ENCODE data around the gene AHNAK. TPM values are rescaled to one million over a fixed set of nuclear protein-coding genes. Genes with fewer than 3 reads are reported as not detected.
A peak's percentile ranks its signal among the peaks of the same experiment; 100 is the strongest.

The AHNAK gene
- total and polyA plus RNA-seq, 8 donors: 176 to 636 (median 219) TPM

- no peak for TF ChIP-seq CTCF (IDR thresholded peaks at IDR 0.05)
- H3K4me1 ChIP-seq: peaks cover 24 to 32% of the 10 kb centered on the region in 2 donors
- DNase-seq (no peak), ATAC-seq (no peak)
- no peak overlapping the region for H3K4me3 ChIP-seq
- H3K9me3 ChIP-seq: no peaks in the 10 kb centered on the region
- H3K27ac ChIP-seq: no peak overlapping the region
- H3K27me3 ChIP-seq: no peaks in the 10 kb centered on the region
- H3K36me3 ChIP-seq: peaks cover 2 to 68% of the 10 kb centered on the region in 2 donors
- intact Hi-C loops (cut with DNase I): no loop called here
These were observed 11.6 kb downstream of the AHNAK start for GRCh38 chr11:62534779-62535545.

DNA sequence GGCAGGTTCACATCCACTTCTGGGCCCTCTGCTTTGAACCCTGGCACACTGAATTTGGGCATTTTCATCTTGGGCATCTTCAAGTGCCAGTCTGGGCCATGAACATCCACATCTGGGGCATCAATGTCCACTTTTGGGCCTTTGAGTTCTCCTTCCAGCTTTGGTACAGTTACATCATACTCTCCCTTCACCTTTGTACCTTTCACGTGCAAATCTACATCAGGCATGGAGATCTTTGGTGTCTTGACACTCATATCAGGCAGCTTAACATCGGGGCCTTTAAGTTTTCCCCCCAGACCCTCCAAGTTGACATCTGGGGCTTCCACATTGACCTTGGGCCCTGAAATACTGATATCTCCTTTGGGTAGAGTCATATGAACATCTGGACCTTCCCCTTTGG lies 14.5 kb downstream of the AHNAK start:
- Histone ChIP-seq H3K27me3 (no peaks in the 10 kb centered on the region), H3K4me3 (no peak overlapping the region), H3K9me3 (no peaks in the 10 kb centered on the region), H3K4me1 (peaks cover 3 to 4% of the 10 kb centered on the region in 2 donors), H3K36me3 (peaks cover 2 to 96% of the 10 kb centered on the region in 2 donors), H3K27ac (no peak overlapping the region)
- TF ChIP-seq CTCF (IDR thresholded peaks at IDR 0.05): no peak
- no peak for DNase-seq
- intact Hi-C loops (cut with DNase I): no loop called here
- no peak for ATAC-seq

GRCh38 chr11:62516736-62517371 lies 29.8 kb downstream of the AHNAK start:
- intact Hi-C loops (cut with DNase I): no loop called here
- Histone ChIP-seq H3K36me3 (peaks cover 0 to 81% of the 10 kb centered on the region in 2 donors), H3K4me3 (no peak overlapping the region), H3K4me1 (no peaks in the 10 kb centered on the region), H3K9me3 (no peaks in the 10 kb centered on the region), H3K27me3 (no peaks in the 10 kb centered on the region), H3K27ac (no peak overlapping the region)
- no peak for TF ChIP-seq CTCF (IDR thresholded peaks at IDR 0.05)
- DNase-seq: no peak
- ATAC-seq: no peak

- Histone ChIP-seq H3K9me3 (no peaks in the 10 kb centered on the region), H3K4me1 (peaks cover 0 to 5% of the 10 kb centered on the region in 2 donors), H3K4me3 (no peak overlapping the region), H3K36me3 (peaks cover 0 to 54% of the 10 kb centered on the region in 2 donors), H3K27me3 (no peaks in the 10 kb centered on the region), H3K27ac (no peak overlapping the region)
- ATAC-seq: no peak
- intact Hi-C loops (cut with DNase I): no loop called here
- no peak for TF ChIP-seq CTCF (IDR thresholded peaks at IDR 0.05)
- no peak for DNase-seq
These were observed 32.5 kb downstream of the AHNAK start for GRCh38 chr11:62514151-62514550.

GRCh38 chr11:62513626-62514025 lies 33.0 kb downstream of the AHNAK start:
- Histone ChIP-seq H3K27me3 (no peaks in the 10 kb centered on the region), H3K27ac (peak overlapping the region in 1 of 2 donors; percentile 23), H3K4me3 (no peak overlapping the region), H3K36me3 (peaks cover 0 to 49% of the 10 kb centered on the region in 2 donors), H3K4me1 (peaks cover 0 to 10% of the 10 kb centered on the region in 2 donors), H3K9me3 (no peaks in the 10 kb centered on the region)
- TF ChIP-seq CTCF (IDR thresholded peaks at IDR 0.05): no peak
- intact Hi-C loops (cut with DNase I): no loop called here
- DNase-seq (no peak), ATAC-seq (no peak)

Measured in left lung (tissue), 10 donors.